ENCODE data around the gene TRMT10C.

The TRMT10C gene

GRCh38 chr3:101571028-101571895 is 9.6 kb downstream of the TRMT10C start:
- TF ChIP-seq CTCF (IDR thresholded peaks at IDR 0.05; ENCODE audit: control insufficient read depth, insufficient read depth, low read depth, low read length, missing control alignments), result no peak
- DNase-seq (ENCODE audit: low read depth), result no peak
- no peak overlapping the region for H3K4me3 ChIP-seq (ENCODE audit: control insufficient read depth, low read depth, low read length)

- H3K4me3 ChIP-seq (ENCODE audit: control insufficient read depth, low read depth, low read length), result peak within 1 kb of the TSS; percentile 87
- peak; percentile 94 for DNase-seq (ENCODE audit: low read depth)
- TF ChIP-seq CTCF (IDR thresholded peaks at IDR 0.05; ENCODE audit: control insufficient read depth, insufficient read depth, low read depth, low read length, missing control alignments), result peak; percentile 80
These were observed 12.1 kb downstream of the TRMT10C start, which contains the start of gene PCNP for GRCh38 chr3:101573449-101574387. TSS of gene PCNP (plus strand) at chr3:101574180. CDS start at chr3:101574216, 36 bp downstream.

GRCh38 chr3:101574388-101575112 is 12.9 kb downstream of the TRMT10C start:
- peak overlapping the region; percentile 87 for H3K4me3 ChIP-seq (ENCODE audit: control insufficient read depth, low read depth, low read length)
- DNase-seq (ENCODE audit: low read depth), result peak; percentile 21
- TF ChIP-seq CTCF (IDR thresholded peaks at IDR 0.05; ENCODE audit: control insufficient read depth, insufficient read depth, low read depth, low read length, missing control alignments), result no peak

GRCh38 chr3:101577286-101577685 is 15.6 kb downstream of the TRMT10C start:
- TF ChIP-seq CTCF (IDR thresholded peaks at IDR 0.05; ENCODE audit: control insufficient read depth, insufficient read depth, low read depth, low read length, missing control alignments), result no peak
- H3K4me3 ChIP-seq (ENCODE audit: control insufficient read depth, low read depth, low read length), result no peak overlapping the region
- DNase-seq (ENCODE audit: low read depth), result no peak

GRCh38 chr3:101588616-101589015 is 26.9 kb downstream of the TRMT10C start:
- DNase-seq (ENCODE audit: low read depth), result no peak
- no peak overlapping the region for H3K4me3 ChIP-seq (ENCODE audit: control insufficient read depth, low read depth, low read length)
- TF ChIP-seq CTCF (IDR thresholded peaks at IDR 0.05; ENCODE audit: control insufficient read depth, insufficient read depth, low read depth, low read length, missing control alignments), result no peak

GRCh38 chr3:101591071-101591470 is 29.4 kb downstream of the TRMT10C start:
- TF ChIP-seq CTCF (IDR thresholded peaks at IDR 0.05; ENCODE audit: control insufficient read depth, insufficient read depth, low read depth, low read length, missing control alignments), result no peak
- no peak overlapping the region for H3K4me3 ChIP-seq (ENCODE audit: control insufficient read depth, low read depth, low read length)
- DNase-seq (ENCODE audit: low read depth), result no peak

All from AG09309 (cell line).